ENCODE measurements around the gene ALDH2.
A peak's percentile ranks its signal among the peaks of the same experiment; 100 is the strongest.

GRCh38 chr12:111840807-111841206 is 74.1 kb downstream of the ALDH2 start:
- TF ChIP-seq CTCF (IDR thresholded peaks at IDR 0.05) (no peak), POLR2A (IDR thresholded peaks at IDR 0.05) (peak; percentile 3), EP300 (IDR thresholded peaks at IDR 0.05; ENCODE audit: low read depth) (no peak), POLR2AphosphoS5 (IDR thresholded peaks at IDR 0.05) (no peak)

Data from transverse colon (tissue), 4 donors.